Effector memory CD4-positive, alpha-beta T cell (primary cell): ENCODE measurements around the gene C14orf180.

Experiments used
- DNase-seq, 3 donors: peaks; one replicate each; pipeline ENCODE4 v3.0.0-alpha.2; 2020
- H3K27ac ChIP-seq: 2 replicates; pipeline ENCODE4 v1.7.0; 2013; ENCODE audit warnings: mild to moderate bottlenecking, low read length, moderate library complexity; ENCODE audit not compliant: insufficient read depth, poor library complexity, severe bottlenecking
- H3K27me3 ChIP-seq: replicated peaks from 2 replicates; pipeline ENCODE4 v1.7.0; 2013; ENCODE audit warnings: mild to moderate bottlenecking, low read length; ENCODE audit not compliant: insufficient read depth, control insufficient read depth, poor library complexity, severe bottlenecking
- H3K36me3 ChIP-seq: 2 replicates; pipeline ENCODE4 v1.7.0; 2013; ENCODE audit warnings: mild to moderate bottlenecking, low read length, moderate library complexity; ENCODE audit not compliant: control insufficient read depth, insufficient read depth
- H3K4me1 ChIP-seq: 2 replicates; pipeline ENCODE4 v1.7.0; 2013; ENCODE audit warnings: low read length, mild to moderate bottlenecking; ENCODE audit not compliant: control insufficient read depth, insufficient read depth, poor library complexity, severe bottlenecking
- H3K4me3 ChIP-seq: 2 replicates; pipeline ENCODE4 v1.7.0; 2013; ENCODE audit warnings: low read length, low read depth, mild to moderate bottlenecking; ENCODE audit not compliant: insufficient read depth, poor library complexity, severe bottlenecking
- H3K9me3 ChIP-seq: 2 replicates; pipeline ENCODE4 v1.7.0; 2013; ENCODE audit warnings: mild to moderate bottlenecking, low read length, moderate library complexity; ENCODE audit not compliant: control insufficient read depth

C14orf180 gene

GRCh38 chr14:104587641-104588040, 8.1 kb downstream of the C14orf180 start:
- no peak for DNase-seq
- no peaks in the 10 kb centered on the region for H3K27me3 ChIP-seq
- no peaks in the 10 kb centered on the region for H3K9me3 ChIP-seq
- H3K4me3 ChIP-seq = no peak overlapping the region
- H3K36me3 ChIP-seq = no peaks in the 10 kb centered on the region
- H3K27ac ChIP-seq = no peak overlapping the region
- H3K4me1 ChIP-seq = no peaks in the 10 kb centered on the region

DNA sequence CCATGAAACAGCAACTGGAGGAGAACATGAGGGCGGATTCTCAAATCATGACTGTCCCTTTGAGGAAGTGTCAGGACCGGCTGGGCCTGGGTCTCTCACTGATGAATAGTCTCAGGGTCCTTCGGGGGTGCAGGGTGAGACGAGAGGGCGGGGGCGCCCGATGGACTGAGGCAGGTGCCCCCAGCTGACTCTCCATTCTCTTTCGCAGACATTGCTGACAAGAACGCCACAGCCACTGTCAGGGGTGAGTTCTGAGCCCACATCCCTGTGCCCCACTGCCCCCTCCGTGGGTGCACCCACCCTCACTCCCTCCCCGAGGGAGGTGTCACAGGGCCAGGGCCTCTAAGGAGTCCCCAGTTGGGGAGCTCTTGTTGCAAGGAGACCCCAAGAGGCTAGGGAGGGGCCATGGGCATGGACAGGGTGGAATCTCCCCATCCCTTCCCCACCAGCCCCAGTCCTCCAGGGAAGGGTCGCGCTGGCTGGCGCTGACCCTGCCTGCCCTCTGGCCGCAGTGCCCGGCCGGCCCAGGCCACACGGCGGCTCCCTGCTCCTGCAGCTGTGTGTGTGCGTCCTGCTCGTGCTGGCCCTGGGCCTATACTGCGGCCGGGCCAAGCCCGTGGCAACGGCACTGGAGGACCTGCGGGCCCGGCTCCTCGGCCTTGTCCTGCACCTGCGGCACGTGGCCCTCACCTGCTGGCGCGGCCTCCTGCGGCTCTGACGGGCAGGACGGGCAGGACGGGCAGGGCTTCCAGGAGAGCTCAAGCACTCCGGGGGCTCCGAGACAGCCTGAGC, 8.7 kb downstream of the C14orf180 start:
- no peaks in the 10 kb centered on the region for H3K36me3 ChIP-seq
- H3K9me3 ChIP-seq = no peaks in the 10 kb centered on the region
- no peak for DNase-seq
- no peaks in the 10 kb centered on the region for H3K27me3 ChIP-seq
- no peak overlapping the region for H3K4me3 ChIP-seq
- no peaks in the 10 kb centered on the region for H3K4me1 ChIP-seq
- H3K27ac ChIP-seq = no peak overlapping the region

- H3K27me3 ChIP-seq = no peaks in the 10 kb centered on the region
- no peaks in the 10 kb centered on the region for H3K4me1 ChIP-seq
- DNase-seq = no peak
- no peak overlapping the region for H3K4me3 ChIP-seq
- H3K36me3 ChIP-seq = no peaks in the 10 kb centered on the region
- no peaks in the 10 kb centered on the region for H3K9me3 ChIP-seq
- no peak overlapping the region for H3K27ac ChIP-seq
Observed at GRCh38 chr14:104589338-104590195, 10.0 kb downstream of the C14orf180 start.

DNA sequence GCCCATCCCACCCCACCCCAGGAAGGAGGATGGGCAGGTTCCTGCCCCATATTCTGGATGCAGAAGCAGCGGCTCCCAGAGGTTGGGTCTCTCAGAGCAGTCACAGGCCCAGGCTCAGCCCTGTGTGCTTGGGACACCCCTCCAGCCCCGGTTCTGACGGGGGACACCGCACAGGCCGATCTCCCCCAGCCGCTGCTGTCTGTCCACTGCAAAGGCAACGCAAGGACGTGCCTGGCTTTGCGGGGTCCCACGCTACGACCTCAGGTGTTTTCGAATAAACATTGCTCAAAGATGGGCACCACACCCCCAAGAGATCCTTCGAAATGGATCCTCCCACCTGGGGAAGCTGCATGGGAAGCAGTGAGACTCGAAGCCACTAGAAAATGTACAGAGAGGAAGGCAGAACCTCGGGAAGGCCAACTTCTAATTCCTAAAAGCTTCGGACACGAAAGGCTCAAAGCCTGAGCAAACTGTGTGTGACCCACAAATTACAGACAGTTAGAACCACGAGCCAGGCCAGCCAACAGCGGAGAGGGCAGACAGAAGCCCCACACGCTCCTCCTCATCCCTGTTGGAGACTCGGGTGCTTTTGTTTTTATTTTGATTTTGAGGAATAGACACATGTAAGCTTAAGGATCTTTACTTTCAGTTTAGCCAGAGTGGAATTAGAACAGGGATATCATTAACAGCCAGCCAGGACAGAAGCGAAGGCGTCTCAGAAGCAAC, 10.8 kb downstream of the C14orf180 start:
- Histone ChIP-seq H3K4me1 (no peaks in the 10 kb centered on the region), H3K9me3 (no peaks in the 10 kb centered on the region), H3K27me3 (no peaks in the 10 kb centered on the region), H3K36me3 (no peaks in the 10 kb centered on the region), H3K27ac (no peak overlapping the region), H3K4me3 (no peak overlapping the region)
- no peak for DNase-seq

GRCh38 chr14:104591031-104591430, 11.5 kb downstream of the C14orf180 start:
- no peaks in the 10 kb centered on the region for H3K27me3 ChIP-seq
- no peak overlapping the region for H3K27ac ChIP-seq
- H3K4me3 ChIP-seq = no peak overlapping the region
- H3K4me1 ChIP-seq = no peaks in the 10 kb centered on the region
- H3K9me3 ChIP-seq = no peaks in the 10 kb centered on the region
- no peaks in the 10 kb centered on the region for H3K36me3 ChIP-seq
- DNase-seq = no peak

GRCh38 chr14:104591506-104592291, 12.1 kb downstream of the C14orf180 start:
- no peaks in the 10 kb centered on the region for H3K9me3 ChIP-seq
- no peaks in the 10 kb centered on the region for H3K36me3 ChIP-seq
- H3K4me1 ChIP-seq = no peaks in the 10 kb centered on the region
- H3K27ac ChIP-seq = no peak overlapping the region
- no peak overlapping the region for H3K4me3 ChIP-seq
- DNase-seq = no peak
- no peaks in the 10 kb centered on the region for H3K27me3 ChIP-seq

GRCh38 chr14:104592292-104592672, 12.7 kb downstream of the C14orf180 start:
- H3K27ac ChIP-seq = no peak overlapping the region
- no peak for DNase-seq
- no peak overlapping the region for H3K4me3 ChIP-seq
- no peaks in the 10 kb centered on the region for H3K9me3 ChIP-seq
- no peaks in the 10 kb centered on the region for H3K27me3 ChIP-seq
- H3K4me1 ChIP-seq = no peaks in the 10 kb centered on the region
- no peaks in the 10 kb centered on the region for H3K36me3 ChIP-seq

DNA sequence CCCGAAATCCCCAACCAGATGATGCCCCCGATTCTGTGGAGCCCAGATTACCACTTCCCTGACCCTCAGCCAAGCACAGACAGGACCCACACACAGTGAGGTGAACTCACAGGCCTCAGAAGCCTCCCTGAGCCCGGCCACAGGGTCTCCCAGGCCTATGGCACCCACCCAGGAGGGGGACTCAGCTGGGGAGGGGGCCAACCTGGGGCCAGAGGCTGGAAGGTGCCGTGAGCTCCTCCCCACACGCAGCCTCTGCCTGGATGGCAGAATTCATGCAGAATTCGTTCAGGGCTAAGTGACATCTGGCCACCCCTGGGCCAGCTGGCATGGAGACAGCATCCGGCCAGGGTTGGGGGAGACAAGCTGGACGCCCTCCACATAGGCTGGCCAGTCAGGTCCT, 13.2 kb downstream of the C14orf180 start:
- Histone ChIP-seq H3K4me1 (no peaks in the 10 kb centered on the region), H3K36me3 (no peaks in the 10 kb centered on the region), H3K27me3 (no peaks in the 10 kb centered on the region), H3K9me3 (no peaks in the 10 kb centered on the region), H3K4me3 (no peak overlapping the region), H3K27ac (no peak overlapping the region)
- no peak for DNase-seq

- H3K27ac ChIP-seq = no peak overlapping the region
- no peak for DNase-seq
- no peaks in the 10 kb centered on the region for H3K9me3 ChIP-seq
- H3K4me1 ChIP-seq = no peaks in the 10 kb centered on the region
- H3K36me3 ChIP-seq = no peaks in the 10 kb centered on the region
- H3K4me3 ChIP-seq = no peak overlapping the region
- no peaks in the 10 kb centered on the region for H3K27me3 ChIP-seq
Observed at GRCh38 chr14:104593241-104593701, 13.7 kb downstream of the C14orf180 start.
